GM18951 (cell line): Measurements from ENCODE around the gene FBXL16.

Experiments
- POLR2A ChIP-seq: IDR thresholded peaks from 4 replicates; pipeline ENCODE4 v1.6.1; 2011; ENCODE audit warnings: mild to moderate bottlenecking; ENCODE audit not compliant: insufficient read length, insufficient read depth; ENCODE audit errors: extremely low read depth
- in situ Hi-C: fragments of 300-500 bp; cut with MboI; formaldehyde crosslinking; loops from one replicate; pipeline ENCODE4 v1.12.0; 2022; ENCODE audit warnings: low sequenced_read_pairs, mixed read lengths, inconsistent platforms; ENCODE audit not compliant: unreplicated experiment

Gene FBXL16

GRCh38 chr16:730666-731509, 25.3 kb upstream of the FBXL16 start:
- TF ChIP-seq POLR2A: no peak
- in situ Hi-C loops: no loop called here

- TF ChIP-seq POLR2A: no peak
- in situ Hi-C loops: no loop called here
These were observed 24.4 kb upstream of the FBXL16 start for GRCh38 chr16:729768-730665.

DNA sequence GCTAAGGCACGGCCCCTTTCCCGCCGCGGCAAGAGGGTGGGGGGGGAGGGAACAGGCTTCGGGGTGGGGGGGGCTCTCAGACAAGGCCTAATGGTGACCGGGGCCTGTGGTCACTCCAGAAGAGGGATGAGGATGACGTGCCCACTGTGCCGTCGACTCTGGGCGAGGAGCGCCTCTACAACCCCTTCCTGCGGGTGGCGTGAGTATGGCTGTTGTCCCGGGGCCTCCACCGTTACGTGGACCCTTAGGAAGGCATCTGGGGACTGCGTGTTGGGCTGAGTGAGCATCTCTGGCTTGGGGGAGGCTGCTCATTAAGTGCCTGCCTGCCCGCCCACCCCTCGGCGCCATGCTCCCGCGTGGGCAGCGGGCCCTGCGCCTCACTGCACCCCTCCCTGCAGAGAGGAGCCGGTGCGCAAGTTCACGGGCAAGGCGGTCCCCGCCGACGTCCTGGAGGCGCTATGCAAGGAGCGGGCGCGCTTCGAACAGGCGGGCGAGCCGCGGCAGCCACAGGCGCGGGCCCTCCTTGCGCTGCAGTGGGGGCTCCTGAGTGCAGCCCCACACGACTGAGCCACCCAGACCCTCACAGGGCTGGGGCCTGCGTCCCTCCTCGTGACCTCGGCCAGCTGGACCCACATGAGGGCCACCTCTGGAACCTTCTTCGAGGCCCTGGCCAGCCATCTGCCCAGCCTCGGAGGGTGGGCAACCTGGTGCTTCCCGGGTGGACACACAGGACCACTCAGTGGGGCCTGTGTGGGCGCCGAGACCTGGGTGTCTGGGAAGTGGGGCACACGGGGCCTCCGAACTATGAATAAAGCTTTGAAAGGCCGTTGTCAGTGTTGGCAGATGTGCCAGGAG, 23.5 kb upstream of the FBXL16 start:
- peak; percentile 16 for TF ChIP-seq POLR2A
- in situ Hi-C loops: no loop called here

- in situ Hi-C loops: no loop called here
- TF ChIP-seq POLR2A: peak; percentile 48
These were observed 22.7 kb upstream of the FBXL16 start for GRCh38 chr16:728131-728889.

- peak; percentile 45 for TF ChIP-seq POLR2A
- in situ Hi-C loops: no loop called here
These were observed 21.8 kb upstream of the FBXL16 start for GRCh38 chr16:727291-727977.

DNA sequence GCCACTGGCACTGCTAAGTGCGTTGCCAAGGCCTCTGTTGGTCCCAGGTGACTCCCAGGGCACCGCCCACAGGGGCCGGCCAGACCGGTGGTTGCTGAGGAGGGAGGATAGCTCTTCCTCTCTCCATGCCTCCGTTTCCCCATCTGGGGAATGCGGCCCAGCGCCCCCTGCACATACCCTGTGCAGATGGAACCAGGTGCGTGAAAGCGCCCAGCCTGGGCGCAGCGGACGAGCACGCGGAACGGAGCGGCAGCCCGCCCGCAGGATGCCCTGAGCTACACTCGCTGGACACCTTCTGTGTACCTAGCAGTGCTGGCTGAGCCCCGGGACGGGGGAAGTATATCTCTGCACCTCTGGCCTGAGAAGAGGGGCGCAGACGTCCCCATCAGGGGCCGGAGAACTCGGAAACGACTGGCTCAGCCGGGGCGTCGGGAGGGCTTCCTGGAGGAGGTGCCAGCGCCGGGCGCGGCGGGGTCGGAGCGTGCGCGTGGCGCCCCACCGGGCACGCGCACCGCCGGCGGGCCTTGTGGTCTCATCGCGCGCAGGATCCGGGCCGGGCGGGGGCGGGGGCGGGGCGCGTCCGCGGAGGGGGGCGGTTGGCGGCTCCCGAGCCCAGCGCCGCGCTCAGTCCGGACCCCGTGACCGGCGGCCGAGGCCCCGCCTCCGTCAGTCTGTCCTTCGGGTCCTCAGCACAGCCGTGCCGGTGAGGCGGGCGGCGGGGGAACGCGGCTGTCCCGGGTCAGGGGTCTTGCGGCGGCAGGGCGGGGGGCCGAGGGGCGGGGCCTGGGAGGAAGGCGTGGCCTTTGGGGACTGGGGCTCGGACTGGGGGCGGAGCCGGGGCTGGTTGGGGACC, 21.1 kb upstream of the FBXL16 start, which contains the start of the genes CCDC78 and HAGHL:
Gene CCDC78 (minus strand): TSS at position 6 of the 853 bp plus-strand sequence. CDS start 76 bp downstream, outside the sequence.
Gene HAGHL (plus strand): TSS at position 669 of the 853 bp plus-strand sequence. CDS start 404 bp downstream, outside the sequence.
- in situ Hi-C loops: no loop called here
- TF ChIP-seq POLR2A: no peak

DNA sequence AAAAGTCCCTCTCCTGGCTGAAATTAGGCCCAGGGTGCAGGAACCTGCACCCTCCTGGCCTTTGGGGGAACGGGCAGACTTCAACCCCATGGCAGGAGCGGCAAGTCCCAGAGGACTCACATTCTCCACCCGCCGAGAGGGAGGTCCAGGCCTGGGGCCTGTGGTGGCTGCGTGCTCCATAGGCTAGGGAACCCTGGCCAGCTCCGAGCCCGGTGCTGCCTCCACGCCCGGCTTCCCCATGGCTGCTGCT, 20.5 kb upstream of the FBXL16 start:
- TF ChIP-seq POLR2A: no peak
- in situ Hi-C loops: no loop called here

DNA sequence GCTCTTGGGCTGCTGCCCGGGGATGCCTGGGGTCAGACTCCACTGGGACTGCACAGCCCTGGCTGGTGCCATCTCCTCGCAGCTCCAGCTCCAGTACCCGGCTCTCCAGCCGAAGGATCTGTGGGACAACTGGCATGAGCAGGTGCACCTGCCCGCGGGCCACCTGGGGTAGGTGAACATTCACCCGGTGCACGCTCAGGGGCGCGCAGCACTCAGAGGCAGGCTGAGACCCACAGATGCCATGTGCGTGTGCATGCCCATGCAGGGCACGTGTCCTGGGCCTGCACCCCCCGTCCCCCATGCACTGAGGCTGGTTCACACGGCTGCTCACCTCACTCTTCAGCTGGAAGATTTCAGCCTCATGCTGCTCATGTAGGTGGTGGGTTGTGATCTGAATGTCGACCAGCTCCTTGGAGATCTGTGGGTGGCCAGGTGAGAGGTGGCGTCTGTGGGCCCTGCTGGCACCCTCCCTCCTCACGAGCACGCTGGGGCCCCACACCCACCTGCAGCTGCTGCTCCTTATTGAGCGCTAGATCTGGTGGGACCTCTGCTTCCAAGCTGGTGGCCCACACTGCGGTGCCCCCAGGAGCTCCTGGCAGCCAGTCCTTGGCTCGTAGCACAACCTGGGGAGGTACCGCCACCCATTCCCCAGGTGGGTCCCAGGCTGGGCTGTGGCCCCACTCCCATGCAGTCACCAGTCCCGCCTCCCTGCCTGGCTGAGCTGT, 20.0 kb upstream of the FBXL16 start:
- in situ Hi-C loops: no loop called here
- TF ChIP-seq POLR2A: no peak

GRCh38 chr16:725041-725376, 19.4 kb upstream of the FBXL16 start:
- in situ Hi-C loops: no loop called here
- no peak for TF ChIP-seq POLR2A

- in situ Hi-C loops: no loop called here
These were observed 18.8 kb upstream of the FBXL16 start for GRCh38 chr16:724188-725040.

More at GRCh38 chr16:724188-725040, 18.8 kb upstream of the FBXL16 start:
- TF ChIP-seq POLR2A: no peak
